ENCODE results near the gene CTNNB1.

DNA sequence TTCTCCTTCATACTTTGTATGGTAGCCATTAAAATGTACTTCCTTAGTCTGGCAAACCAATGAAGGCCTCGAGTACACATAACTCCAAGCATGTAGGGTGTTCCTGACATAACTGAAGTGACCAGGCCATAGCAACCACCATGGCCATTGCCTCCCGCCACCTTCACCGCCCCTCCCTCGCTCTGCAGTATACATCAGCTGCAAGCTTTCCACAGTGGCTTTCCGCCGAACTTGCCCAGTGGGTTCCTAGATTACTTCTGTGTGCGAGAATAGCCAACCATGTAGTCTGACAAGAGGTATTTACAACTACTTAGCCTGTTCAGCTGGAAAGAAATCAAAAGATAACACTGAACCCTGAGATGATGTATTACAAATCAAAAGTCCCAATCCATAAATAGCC, 3.4 kb upstream of the CTNNB1 start:
- TF ChIP-seq HMGXB4 (CRISPR knock-in tag; IDR thresholded peaks at IDR 0.05) (no peak), CTCF (IDR thresholded peaks at IDR 0.05) (no peak), JUN (CRISPR knock-in tag; IDR thresholded peaks at IDR 0.05) (no peak), TCF7 (CRISPR knock-in tag; IDR thresholded peaks at IDR 0.05; ENCODE audit: low read depth) (no peak), ZNF121 (CRISPR knock-in tag; IDR thresholded peaks at IDR 0.05) (no peak), MAX (CRISPR knock-in tag; IDR thresholded peaks at IDR 0.05) (no peak), CREB1 (CRISPR knock-in tag; IDR thresholded peaks at IDR 0.05) (no peak), E2F4 (CRISPR knock-in tag; IDR thresholded peaks at IDR 0.05; ENCODE audit: borderline replicate concordance, low read depth) (no peak), RELA (CRISPR knock-in tag; IDR thresholded peaks at IDR 0.05; ENCODE audit: borderline replicate concordance) (no peak), USF1 (CRISPR knock-in tag; IDR thresholded peaks at IDR 0.05) (no peak), ELF4 (CRISPR knock-in tag; IDR thresholded peaks at IDR 0.05; ENCODE audit: low read depth) (no peak)
- TF ChIP-seq, protein P1, sequence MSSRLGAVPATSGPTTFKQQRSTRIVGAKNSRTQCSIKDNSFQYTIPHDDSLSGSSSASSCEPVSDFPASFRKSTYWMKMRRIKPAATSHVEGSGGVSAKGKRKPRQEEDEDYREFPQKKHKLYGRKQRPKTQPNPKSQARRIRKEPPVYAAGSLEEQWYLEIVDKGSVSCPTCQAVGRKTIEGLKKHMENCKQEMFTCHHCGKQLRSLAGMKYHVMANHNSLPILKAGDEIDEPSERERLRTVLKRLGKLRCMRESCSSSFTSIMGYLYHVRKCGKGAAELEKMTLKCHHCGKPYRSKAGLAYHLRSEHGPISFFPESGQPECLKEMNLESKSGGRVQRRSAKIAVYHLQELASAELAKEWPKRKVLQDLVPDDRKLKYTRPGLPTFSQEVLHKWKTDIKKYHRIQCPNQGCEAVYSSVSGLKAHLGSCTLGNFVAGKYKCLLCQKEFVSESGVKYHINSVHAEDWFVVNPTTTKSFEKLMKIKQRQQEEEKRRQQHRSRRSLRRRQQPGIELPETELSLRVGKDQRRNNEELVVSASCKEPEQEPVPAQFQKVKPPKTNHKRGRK (CRISPR knock-in tag; IDR thresholded peaks at IDR 0.05; ENCODE audit: borderline replicate concordance) = no peak
- TF ChIP-seq, protein P2, sequence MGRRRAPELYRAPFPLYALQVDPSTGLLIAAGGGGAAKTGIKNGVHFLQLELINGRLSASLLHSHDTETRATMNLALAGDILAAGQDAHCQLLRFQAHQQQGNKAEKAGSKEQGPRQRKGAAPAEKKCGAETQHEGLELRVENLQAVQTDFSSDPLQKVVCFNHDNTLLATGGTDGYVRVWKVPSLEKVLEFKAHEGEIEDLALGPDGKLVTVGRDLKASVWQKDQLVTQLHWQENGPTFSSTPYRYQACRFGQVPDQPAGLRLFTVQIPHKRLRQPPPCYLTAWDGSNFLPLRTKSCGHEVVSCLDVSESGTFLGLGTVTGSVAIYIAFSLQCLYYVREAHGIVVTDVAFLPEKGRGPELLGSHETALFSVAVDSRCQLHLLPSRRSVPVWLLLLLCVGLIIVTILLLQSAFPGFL (CRISPR knock-in tag; IDR thresholded peaks at IDR 0.05; ENCODE audit: borderline replicate concordance) = no peak
- TF ChIP-seq, protein P3, sequence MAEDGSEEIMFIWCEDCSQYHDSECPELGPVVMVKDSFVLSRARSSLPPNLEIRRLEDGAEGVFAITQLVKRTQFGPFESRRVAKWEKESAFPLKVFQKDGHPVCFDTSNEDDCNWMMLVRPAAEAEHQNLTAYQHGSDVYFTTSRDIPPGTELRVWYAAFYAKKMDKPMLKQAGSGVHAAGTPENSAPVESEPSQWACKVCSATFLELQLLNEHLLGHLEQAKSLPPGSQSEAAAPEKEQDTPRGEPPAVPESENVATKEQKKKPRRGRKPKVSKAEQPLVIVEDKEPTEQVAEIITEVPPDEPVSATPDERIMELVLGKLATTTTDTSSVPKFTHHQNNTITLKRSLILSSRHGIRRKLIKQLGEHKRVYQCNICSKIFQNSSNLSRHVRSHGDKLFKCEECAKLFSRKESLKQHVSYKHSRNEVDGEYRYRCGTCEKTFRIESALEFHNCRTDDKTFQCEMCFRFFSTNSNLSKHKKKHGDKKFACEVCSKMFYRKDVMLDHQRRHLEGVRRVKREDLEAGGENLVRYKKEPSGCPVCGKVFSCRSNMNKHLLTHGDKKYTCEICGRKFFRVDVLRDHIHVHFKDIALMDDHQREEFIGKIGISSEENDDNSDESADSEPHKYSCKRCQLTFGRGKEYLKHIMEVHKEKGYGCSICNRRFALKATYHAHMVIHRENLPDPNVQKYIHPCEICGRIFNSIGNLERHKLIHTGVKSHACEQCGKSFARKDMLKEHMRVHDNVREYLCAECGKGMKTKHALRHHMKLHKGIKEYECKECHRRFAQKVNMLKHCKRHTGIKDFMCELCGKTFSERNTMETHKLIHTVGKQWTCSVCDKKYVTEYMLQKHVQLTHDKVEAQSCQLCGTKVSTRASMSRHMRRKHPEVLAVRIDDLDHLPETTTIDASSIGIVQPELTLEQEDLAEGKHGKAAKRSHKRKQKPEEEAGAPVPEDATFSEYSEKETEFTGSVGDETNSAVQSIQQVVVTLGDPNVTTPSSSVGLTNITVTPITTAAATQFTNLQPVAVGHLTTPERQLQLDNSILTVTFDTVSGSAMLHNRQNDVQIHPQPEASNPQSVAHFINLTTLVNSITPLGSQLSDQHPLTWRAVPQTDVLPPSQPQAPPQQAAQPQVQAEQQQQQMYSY (CRISPR knock-in tag; IDR thresholded peaks at IDR 0.05) = no peak

Measured in WTC11 (cell line).